Thyroid gland (tissue), 4 donors: ENCODE measurements around the gene EME1. TPM values are rescaled to one million over a fixed set of nuclear protein-coding genes. Genes with fewer than 3 reads are reported as not detected.
A peak's percentile ranks its signal among the peaks of the same experiment; 100 is the strongest.

ENCODE experiments used
- DNase-seq, 2 donors: peaks; one replicate each; pipeline ENCODE4 v3.0.0-alpha.2; 2019
- H3K27ac ChIP-seq, 3 donors: fragments of 200-600 bp; sonication (generic); 1 replicate in 2 of 3; 2 replicates in 1 of 3; pipeline ENCODE4 v1.5.1; 2016 to 2019; ENCODE audit warnings: mild to moderate bottlenecking in 1 of 3, moderate library complexity in 1 of 3
- H3K27me3 ChIP-seq: fragments of 200-600 bp; sonication (generic); one replicate; pipeline ENCODE4 v1.5.1; 2019
- H3K36me3 ChIP-seq, 2 donors: fragments of 200-600 bp; sonication (generic); one replicate each; pipeline ENCODE4 v1.5.1; 2016 to 2019
- H3K4me1 ChIP-seq, 2 donors: fragments of 200-600 bp; sonication (generic); one replicate each; pipeline ENCODE4 v1.5.1; 2017 to 2019
- H3K4me3 ChIP-seq, 3 donors: fragments of 200-600 bp; sonication (generic); replicated peaks in 1 of 3; 1 replicate in 2 of 3; 2 replicates in 1 of 3; pipeline ENCODE4 v1.5.1; 2016; ENCODE audit warnings: mild to moderate bottlenecking in 1 of 3
- H3K9me3 ChIP-seq: fragments of 200-600 bp; sonication (generic); one replicate; pipeline ENCODE4 v1.5.1; 2017
- POLR2A ChIP-seq, 2 donors: fragments of 450-650 bp; IDR thresholded peaks; one replicate each; pipeline ENCODE4 v1.6.1; 2017; ENCODE audit warnings: antibody characterized with exemption in 2 of 2, mild to moderate bottlenecking in 2 of 2, moderate library complexity in 1 of 2
- WGBS, 2 donors: methylation state at CpG; one replicate each; pipeline ENCODE4 v1.1.5; 2017; 5-methylcytosine and 5-hydroxymethylcytosine counted together
- intact Hi-C: fragments of 100-400 bp; cut with DNase I; formaldehyde crosslinking; loops from one replicate; pipeline ENCODE4 v1.15.1; 2023
- total RNA-seq, 4 donors: library from RNA; depleted of rRNA; stranded (reverse); fragments of >200 nt; gene quantifications; one replicate each; pipeline ENCODE4 v1.2.3, GENCODE V29; 2016
- TF ChIP-seq, protein P1 (sequence below), 6 experiments: fragments of 200-600 bp in 3 of 6; fragments of 450-650 bp in 3 of 6; sonication (generic) in 3 of 6; IDR thresholded peaks; one replicate each; pipeline ENCODE4 v1.5.1; 2016 to 2019; ENCODE audit warnings: antibody characterized with exemption in 6 of 6, mild to moderate bottlenecking in 2 of 6, inconsistent platforms in 1 of 6, moderate library complexity in 1 of 6

Gene EME1, protein sequence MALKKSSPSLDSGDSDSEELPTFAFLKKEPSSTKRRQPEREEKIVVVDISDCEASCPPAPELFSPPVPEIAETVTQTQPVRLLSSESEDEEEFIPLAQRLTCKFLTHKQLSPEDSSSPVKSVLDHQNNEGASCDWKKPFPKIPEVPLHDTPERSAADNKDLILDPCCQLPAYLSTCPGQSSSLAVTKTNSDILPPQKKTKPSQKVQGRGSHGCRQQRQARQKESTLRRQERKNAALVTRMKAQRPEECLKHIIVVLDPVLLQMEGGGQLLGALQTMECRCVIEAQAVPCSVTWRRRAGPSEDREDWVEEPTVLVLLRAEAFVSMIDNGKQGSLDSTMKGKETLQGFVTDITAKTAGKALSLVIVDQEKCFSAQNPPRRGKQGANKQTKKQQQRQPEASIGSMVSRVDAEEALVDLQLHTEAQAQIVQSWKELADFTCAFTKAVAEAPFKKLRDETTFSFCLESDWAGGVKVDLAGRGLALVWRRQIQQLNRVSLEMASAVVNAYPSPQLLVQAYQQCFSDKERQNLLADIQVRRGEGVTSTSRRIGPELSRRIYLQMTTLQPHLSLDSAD
- total RNA-seq, result under 1 TPM in 2 of 4 donors, not detected in 2; 0.27 to 0.93 TPM

DNA sequence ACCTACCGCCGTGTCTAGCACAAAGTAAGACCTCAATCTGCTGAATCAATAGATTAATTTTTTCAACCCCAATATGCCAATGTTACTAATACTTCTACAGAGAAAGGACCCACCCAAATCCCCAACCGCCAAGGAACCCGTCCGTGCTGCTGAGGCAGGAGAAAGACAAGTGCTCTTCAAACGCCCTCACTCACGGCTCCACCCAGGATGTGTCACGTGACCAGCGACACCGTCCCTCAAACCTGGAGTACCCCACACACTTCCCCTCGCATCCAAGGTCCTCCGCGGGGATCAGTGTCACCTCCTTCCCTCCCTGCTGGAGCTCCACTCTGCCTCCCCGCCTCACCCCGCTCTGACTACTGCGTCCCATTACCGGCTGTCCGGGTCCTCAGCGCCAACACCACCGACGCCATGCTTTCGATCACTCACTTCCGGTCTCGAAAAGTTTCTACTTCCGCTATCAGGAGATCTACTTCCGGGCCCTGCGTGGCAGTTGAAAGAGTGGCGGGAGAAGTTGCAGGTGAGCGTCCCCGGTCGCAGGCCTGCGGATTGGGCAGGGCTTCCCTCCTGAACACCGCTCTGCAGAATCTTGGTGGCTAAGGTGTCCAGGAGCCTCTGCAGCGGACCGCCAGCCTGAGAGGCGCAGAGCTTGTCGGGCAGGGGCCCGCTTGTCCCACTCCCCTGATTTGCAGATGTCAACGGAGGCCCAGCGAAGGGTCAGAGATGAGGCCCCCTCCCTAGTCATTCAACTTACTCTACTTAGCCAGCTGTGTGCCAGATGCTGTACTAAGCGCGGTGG is at the start of gene EME1, which contains the start of gene MRPL27:
Gene EME1, plus strand, starts transcription at position 472 of the 799 bp plus-strand sequence. CDS start 1,980 bp downstream, outside the sequence.
Gene MRPL27, minus strand, starts transcription at position 427 of the 799 bp plus-strand sequence. Its CDS starts 14 bp downstream, at position 413.
- no peaks in the 10 kb centered on the region for H3K9me3 ChIP-seq
- WGBS, 2 donors, result 2% methylated on average over 29 to 36 of the region's 42 CpGs
- H3K4me1 ChIP-seq, result peaks cover 7 to 17% of the 10 kb centered on the region in 2 donors
- intact Hi-C loops, result no loop called here
- TF ChIP-seq, protein P1, sequence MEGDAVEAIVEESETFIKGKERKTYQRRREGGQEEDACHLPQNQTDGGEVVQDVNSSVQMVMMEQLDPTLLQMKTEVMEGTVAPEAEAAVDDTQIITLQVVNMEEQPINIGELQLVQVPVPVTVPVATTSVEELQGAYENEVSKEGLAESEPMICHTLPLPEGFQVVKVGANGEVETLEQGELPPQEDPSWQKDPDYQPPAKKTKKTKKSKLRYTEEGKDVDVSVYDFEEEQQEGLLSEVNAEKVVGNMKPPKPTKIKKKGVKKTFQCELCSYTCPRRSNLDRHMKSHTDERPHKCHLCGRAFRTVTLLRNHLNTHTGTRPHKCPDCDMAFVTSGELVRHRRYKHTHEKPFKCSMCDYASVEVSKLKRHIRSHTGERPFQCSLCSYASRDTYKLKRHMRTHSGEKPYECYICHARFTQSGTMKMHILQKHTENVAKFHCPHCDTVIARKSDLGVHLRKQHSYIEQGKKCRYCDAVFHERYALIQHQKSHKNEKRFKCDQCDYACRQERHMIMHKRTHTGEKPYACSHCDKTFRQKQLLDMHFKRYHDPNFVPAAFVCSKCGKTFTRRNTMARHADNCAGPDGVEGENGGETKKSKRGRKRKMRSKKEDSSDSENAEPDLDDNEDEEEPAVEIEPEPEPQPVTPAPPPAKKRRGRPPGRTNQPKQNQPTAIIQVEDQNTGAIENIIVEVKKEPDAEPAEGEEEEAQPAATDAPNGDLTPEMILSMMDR (IDR thresholded peaks at IDR 0.05), result peak in 1 of 6 experiments; percentile 20
- peak in 1 of 2 donors; percentile 71 for TF ChIP-seq POLR2A (IDR thresholded peaks at IDR 0.05)
- peak within 1 kb of the TSS; percentile 79 to 92 (median 92) for H3K27ac ChIP-seq
- peaks cover 14 to 25% of the 10 kb centered on the region in 2 donors for H3K36me3 ChIP-seq
- peak; percentile 86 to 89 for DNase-seq
- H3K27me3 ChIP-seq, result no peaks in the 10 kb centered on the region
- peak within 1 kb of the TSS; percentile 61 to 88 (median 62) for H3K4me3 ChIP-seq

DNA sequence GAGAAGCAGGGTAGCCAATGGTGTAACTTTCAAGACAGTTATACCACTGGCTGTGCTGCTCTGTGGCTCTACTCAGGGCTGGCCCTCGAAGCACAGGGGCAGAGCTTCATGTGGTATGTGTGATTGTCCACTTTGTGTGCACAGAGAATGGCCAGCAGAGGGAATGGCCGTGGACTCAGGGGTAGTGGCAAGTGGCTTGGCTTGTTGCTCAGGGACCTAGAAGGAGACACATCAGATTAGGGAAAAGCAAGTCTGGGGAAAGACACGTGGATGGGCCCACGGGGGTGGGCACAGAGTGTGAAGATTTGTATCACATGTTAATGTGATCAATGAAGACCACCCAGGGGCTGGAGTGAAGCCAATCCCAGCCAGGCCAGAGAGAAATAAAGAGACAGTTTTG is 47.1 kb upstream of the EME1 start:
- Histone ChIP-seq H3K36me3 (no peaks in the 10 kb centered on the region), H3K4me1 (no peaks in the 10 kb centered on the region), H3K27ac (no peak overlapping the region), H3K4me3 (no peak overlapping the region), H3K9me3 (no peaks in the 10 kb centered on the region), H3K27me3 (no peaks in the 10 kb centered on the region)
- 52 to 54% methylated on average over 4 of the region's 4 CpGs for WGBS, 2 donors
- TF ChIP-seq, protein P1 (IDR thresholded peaks at IDR 0.05), result no peak
- TF ChIP-seq POLR2A (IDR thresholded peaks at IDR 0.05), result no peak
- intact Hi-C loops, result no loop called here
- DNase-seq, result no peak

DNA sequence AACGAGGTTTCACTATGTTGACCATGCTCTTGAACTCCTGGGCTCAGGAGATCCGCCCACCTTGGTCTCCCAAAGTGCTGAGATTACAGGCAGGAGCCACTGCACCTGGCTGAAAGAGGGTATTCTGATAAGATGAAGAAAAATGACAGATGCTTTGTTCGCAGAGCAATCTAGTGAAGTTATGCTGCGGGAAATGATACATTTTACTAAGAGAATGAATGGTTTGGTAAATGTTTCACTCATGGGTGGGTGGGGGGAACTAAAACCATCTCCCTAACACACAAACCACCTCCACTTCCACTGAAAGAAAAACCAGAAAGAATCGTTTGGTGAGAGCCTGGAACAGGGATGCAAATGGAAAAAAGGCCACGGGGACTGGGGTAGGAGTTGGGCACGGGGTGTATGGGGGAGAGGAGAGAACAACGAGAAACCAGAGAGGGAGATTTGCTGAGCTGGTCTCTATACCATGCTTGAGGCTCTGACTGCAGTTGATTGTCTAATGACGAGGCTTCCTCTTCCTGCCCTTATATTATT is 46.1 kb upstream of the EME1 start:
- 62 to 67% methylated on average over 9 of the region's 9 CpGs for WGBS, 2 donors
- H3K27ac ChIP-seq, result no peak overlapping the region
- no peaks in the 10 kb centered on the region for H3K27me3 ChIP-seq
- H3K4me1 ChIP-seq, result no peaks in the 10 kb centered on the region
- intact Hi-C loops, result no loop called here
- no peaks in the 10 kb centered on the region for H3K36me3 ChIP-seq
- peak in 1 of 2 donors; percentile 22 for DNase-seq
- H3K9me3 ChIP-seq, result no peaks in the 10 kb centered on the region
- no peak overlapping the region for H3K4me3 ChIP-seq
- TF ChIP-seq, protein P1 (IDR thresholded peaks at IDR 0.05), result no peak
- TF ChIP-seq POLR2A (IDR thresholded peaks at IDR 0.05), result no peak

DNA sequence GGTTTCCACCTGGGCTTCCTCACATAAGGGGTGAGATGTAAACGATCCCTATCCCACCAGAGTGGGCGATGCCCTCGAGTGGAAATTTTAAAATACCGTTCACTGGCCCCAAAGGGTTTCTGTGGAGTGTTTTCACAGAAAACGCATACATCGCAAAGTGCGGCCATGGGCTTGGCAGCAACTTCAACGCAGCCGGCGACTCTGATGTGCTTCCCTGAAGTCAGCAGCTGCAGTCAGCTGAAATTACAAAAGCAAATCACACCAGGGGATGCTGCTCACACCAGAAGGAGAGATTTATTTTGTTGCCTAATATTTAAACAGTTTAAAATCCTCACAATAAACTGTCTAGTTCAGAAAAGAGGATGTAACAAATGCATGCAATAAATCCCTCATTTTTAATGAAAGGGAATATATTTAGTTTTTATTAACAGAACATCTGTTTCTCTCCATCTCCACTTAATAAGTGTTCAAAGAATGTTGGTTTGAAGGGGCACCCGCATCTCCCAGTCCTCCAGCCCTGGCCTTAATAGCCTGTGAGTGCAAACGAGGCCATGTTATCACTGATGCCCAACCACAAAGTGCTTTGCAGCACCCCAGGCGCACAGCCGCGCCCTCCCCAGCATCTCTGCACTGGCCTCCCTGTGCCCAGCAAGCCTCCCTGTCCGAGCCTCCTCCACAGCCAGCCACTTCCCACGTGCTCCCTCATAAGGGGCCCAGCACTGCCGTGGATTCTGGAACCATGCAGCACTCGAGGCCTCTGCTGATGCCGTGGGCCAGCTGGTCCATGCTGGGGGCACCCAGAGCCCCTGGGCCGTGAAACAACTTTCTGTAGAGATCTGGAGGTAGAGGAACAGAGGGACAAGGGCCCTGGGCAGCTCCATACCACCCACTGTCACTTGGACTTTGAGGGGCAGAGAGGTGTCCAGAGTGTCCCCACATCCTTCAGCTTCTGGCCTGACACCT is 44.4 kb upstream of the EME1 start:
- H3K27me3 ChIP-seq, result no peaks in the 10 kb centered on the region
- H3K36me3 ChIP-seq, result no peaks in the 10 kb centered on the region
- no peaks in the 10 kb centered on the region for H3K9me3 ChIP-seq
- no peak overlapping the region for H3K27ac ChIP-seq
- intact Hi-C loops, result no loop called here
- no peak overlapping the region for H3K4me3 ChIP-seq
- 70 to 73% methylated on average over 14 to 21 of the region's 21 CpGs for WGBS, 2 donors
- DNase-seq, result no peak
- TF ChIP-seq POLR2A (IDR thresholded peaks at IDR 0.05), result no peak
- TF ChIP-seq, protein P1 (IDR thresholded peaks at IDR 0.05), result no peak
- no peaks in the 10 kb centered on the region for H3K4me1 ChIP-seq
